Upper lobe of left lung (tissue), 6 donors: Measurements from ENCODE around the gene CDH12. TPM values are rescaled to one million over a fixed set of nuclear protein-coding genes. Genes with fewer than 3 reads are reported as not detected.

ENCODE experiments used
- ATAC-seq, 2 donors: fragments of 200-7000 bp; cut with Tn5 transposase; one replicate each; pipeline ENCODE4 v1.9.1; 2022; ENCODE audit warnings: mild to moderate bottlenecking in 2 of 2, moderate library complexity in 2 of 2; ENCODE audit not compliant: low FRiP score in 2 of 2
- DNase-seq, 2 donors: peaks; one replicate each; pipeline ENCODE4 v3.0.0-alpha.2; 2019 to 2020
- H3K27ac ChIP-seq, 4 donors: fragments of 200-600 bp; sonication (generic); one replicate each; pipeline ENCODE4 v1.5.1; 2016 to 2019
- H3K27me3 ChIP-seq, 4 donors: fragments of 200-600 bp; sonication (generic); one replicate each; pipeline ENCODE4 v1.5.1; 2017 to 2019
- H3K36me3 ChIP-seq, 4 donors: fragments of 200-600 bp; sonication (generic); one replicate each; pipeline ENCODE4 v1.5.1; 2016 to 2019
- H3K4me1 ChIP-seq, 4 donors: fragments of 200-600 bp; sonication (generic); one replicate each; pipeline ENCODE4 v1.5.1; 2018 to 2019
- H3K4me3 ChIP-seq, 4 donors: fragments of 200-600 bp; sonication (generic); one replicate each; pipeline ENCODE4 v1.5.1; 2017 to 2019; ENCODE audit warnings: mild to moderate bottlenecking in 2 of 4, moderate library complexity in 1 of 4
- H3K9me3 ChIP-seq, 4 donors: fragments of 200-600 bp; sonication (generic); one replicate each; pipeline ENCODE4 v1.5.1; 2018 to 2019
- CTCF ChIP-seq, 6 experiments: fragments of 450-650 bp in 4 of 6; fragments of 200-600 bp in 2 of 6; sonication (generic) in 2 of 6; IDR thresholded peaks; one replicate each; pipeline ENCODE4 v1.5.1; 2016 to 2019; ENCODE audit warnings: antibody characterized with exemption in 6 of 6
- EP300 ChIP-seq, 4 donors: sonication (generic); formaldehyde crosslinking; IDR thresholded peaks; one replicate each; pipeline ENCODE4 v1.5.1; 2017; ENCODE audit warnings: antibody characterized with exemption in 4 of 4, control low read depth in 2 of 4
- POLR2A ChIP-seq, 4 donors: fragments of 450-650 bp; IDR thresholded peaks; one replicate each; pipeline ENCODE4 v1.5.1; 2016 to 2017; ENCODE audit warnings: antibody characterized with exemption in 4 of 4, mild to moderate bottlenecking in 2 of 4
- POLR2AphosphoS5 ChIP-seq, 2 donors: sonication (generic); formaldehyde crosslinking; IDR thresholded peaks; one replicate each; pipeline ENCODE4 v1.5.1; 2017; ENCODE audit warnings: antibody characterized with exemption in 2 of 2
- WGBS, 2 donors: methylation state at CpG; one replicate each; pipeline ENCODE4 v1.1.5; 2017 to 2018; 5-methylcytosine and 5-hydroxymethylcytosine counted together
- total RNA-seq, 6 donors: library from RNA; depleted of rRNA in 4 of 6; stranded (reverse); fragments of >200 nt in 4 of 6; gene quantifications; one replicate each; pipeline versions ENCODE4 v1.1.0 to v1.2.1, GENCODE V29; 2016 to 2021
- donor health status: DM: no; HTN: no; CAD: no; lungs with moderate emphysema.
- donor health status: DM: no; HTN: yes; CAD: no; lungs with severe emphysema.

The CDH12 gene
- total RNA-seq, 6 donors from 2014 or later = 0.10 to 0.49 TPM; not detected in 4

- 77 to 79% methylated on average over 2 of the region's 2 CpGs for WGBS, 2 donors
- no peaks in the 10 kb centered on the region for H3K36me3 ChIP-seq
- H3K4me1 ChIP-seq = no peaks in the 10 kb centered on the region
- TF ChIP-seq POLR2A (IDR thresholded peaks at IDR 0.05) (no peak), POLR2AphosphoS5 (IDR thresholded peaks at IDR 0.05) (no peak), CTCF (IDR thresholded peaks at IDR 0.05) (no peak), EP300 (IDR thresholded peaks at IDR 0.05) (no peak)
- ATAC-seq = no peak
- no peaks in the 10 kb centered on the region for H3K9me3 ChIP-seq
- no peaks in the 10 kb centered on the region for H3K27me3 ChIP-seq
- no peak for DNase-seq
- H3K4me3 ChIP-seq = no peak overlapping the region
- H3K27ac ChIP-seq = no peak overlapping the region
These were observed 10.6 kb downstream of the CDH12 start for GRCh38 chr5:22842574-22842973.

- Histone ChIP-seq H3K27me3 (no peaks in the 10 kb centered on the region), H3K4me3 (no peak overlapping the region), H3K27ac (no peak overlapping the region), H3K4me1 (no peaks in the 10 kb centered on the region), H3K9me3 (no peaks in the 10 kb centered on the region), H3K36me3 (no peaks in the 10 kb centered on the region)
- TF ChIP-seq POLR2AphosphoS5 (IDR thresholded peaks at IDR 0.05) (no peak), EP300 (IDR thresholded peaks at IDR 0.05) (no peak), CTCF (IDR thresholded peaks at IDR 0.05) (no peak), POLR2A (IDR thresholded peaks at IDR 0.05) (no peak)
- no peak for DNase-seq
- WGBS, 2 donors = 87 to 89% methylated on average over 4 of the region's 4 CpGs
- no peak for ATAC-seq
These were observed 15.3 kb downstream of the CDH12 start for GRCh38 chr5:22837803-22838202.

- TF ChIP-seq POLR2A (IDR thresholded peaks at IDR 0.05) = no peak
- TF ChIP-seq POLR2AphosphoS5 (IDR thresholded peaks at IDR 0.05) = no peak
- no peak for TF ChIP-seq CTCF (IDR thresholded peaks at IDR 0.05)
- no peak for TF ChIP-seq EP300 (IDR thresholded peaks at IDR 0.05)
- H3K4me1 ChIP-seq = no peaks in the 10 kb centered on the region
- no peaks in the 10 kb centered on the region for H3K27me3 ChIP-seq
- H3K9me3 ChIP-seq = no peaks in the 10 kb centered on the region
- DNase-seq = no peak
- 29 to 61% methylated on average over 1 of the region's 1 CpG for WGBS, 2 donors
- ATAC-seq = no peak
- no peak overlapping the region for H3K27ac ChIP-seq
- no peaks in the 10 kb centered on the region for H3K36me3 ChIP-seq
- H3K4me3 ChIP-seq = no peak overlapping the region
These were observed 17.5 kb downstream of the CDH12 start for GRCh38 chr5:22835686-22836085.

- H3K36me3 ChIP-seq = no peaks in the 10 kb centered on the region
- H3K4me1 ChIP-seq = no peaks in the 10 kb centered on the region
- DNase-seq (no peak), ATAC-seq (no peak)
- H3K27ac ChIP-seq = no peak overlapping the region
- no peak overlapping the region for H3K4me3 ChIP-seq
- no peaks in the 10 kb centered on the region for H3K9me3 ChIP-seq
- no peaks in the 10 kb centered on the region for H3K27me3 ChIP-seq
- 77 to 79% methylated on average over 2 of the region's 2 CpGs for WGBS, 2 donors
- TF ChIP-seq CTCF (IDR thresholded peaks at IDR 0.05) (no peak), EP300 (IDR thresholded peaks at IDR 0.05) (no peak), POLR2A (IDR thresholded peaks at IDR 0.05) (no peak), POLR2AphosphoS5 (IDR thresholded peaks at IDR 0.05) (no peak)
These were observed 59.7 kb downstream of the CDH12 start for GRCh38 chr5:22793463-22793862.

- TF ChIP-seq CTCF (IDR thresholded peaks at IDR 0.05) = no peak
- no peak for TF ChIP-seq POLR2A (IDR thresholded peaks at IDR 0.05)
- no peak for TF ChIP-seq POLR2AphosphoS5 (IDR thresholded peaks at IDR 0.05)
- no peak for TF ChIP-seq EP300 (IDR thresholded peaks at IDR 0.05)
- H3K4me3 ChIP-seq = no peak overlapping the region
- no peak overlapping the region for H3K27ac ChIP-seq
- DNase-seq = no peak
- no peaks in the 10 kb centered on the region for H3K4me1 ChIP-seq
- no peaks in the 10 kb centered on the region for H3K9me3 ChIP-seq
- no peak for ATAC-seq
- H3K36me3 ChIP-seq = no peaks in the 10 kb centered on the region
- H3K27me3 ChIP-seq = no peaks in the 10 kb centered on the region
- WGBS, 2 donors = 58% methylated on average over 1 of the region's 1 CpG
These were observed 65.3 kb downstream of the CDH12 start for GRCh38 chr5:22787807-22788206.
